H1 (cell line): ENCODE results near the gene GBGT1. TPM values are rescaled to one million over a fixed set of nuclear protein-coding genes. Genes with fewer than 3 reads are reported as not detected.

Source experiments
- ASH2L ChIP-seq: fragments of 200-600, 300-600 bp; sonication (generic); IDR thresholded peaks from one replicate; pipeline ENCODE4 v1.7.1; 2017; ENCODE audit warnings: low read length
- BACH1 ChIP-seq: IDR thresholded peaks from 2 replicates; pipeline ENCODE4 v1.6.1; 2012; ENCODE audit warnings: low read length, improper control_type of control experiment
- FOSL1 ChIP-seq: IDR thresholded peaks from 2 replicates; pipeline ENCODE4 v1.6.1; 2011; ENCODE audit warnings: mild to moderate bottlenecking, low read depth, low read length, moderate library complexity; ENCODE audit not compliant: insufficient read depth
- HDAC2 ChIP-seq, 2 experiments: fragments of 300-600 bp in 1 of 2; sonication (generic) in 1 of 2; IDR thresholded peaks; 2 replicates each; pipeline ENCODE4 v1.6.1; 2011 to 2012; ENCODE audit warnings: low read depth in 2 of 2, low read length in 2 of 2, mild to moderate bottlenecking in 2 of 2, moderate library complexity in 2 of 2, borderline replicate concordance in 1 of 2, inconsistent platforms in 1 of 2
- MAFK ChIP-seq: IDR thresholded peaks from 2 replicates; pipeline ENCODE4 v1.6.1; 2012; ENCODE audit warnings: low read depth, mild to moderate bottlenecking, improper control_type of control experiment, low read length
- NRF1 ChIP-seq: IDR thresholded peaks from 2 replicates; pipeline ENCODE4 v1.6.1; 2011; ENCODE audit warnings: mild to moderate bottlenecking, low read depth, low read length, improper control_type of control experiment
- PHF8 ChIP-seq: fragments of 200-600 bp; sonication (generic); conservative IDR thresholded peaks from 2 replicates; pipeline ENCODE4 v1.7.1; 2012; ENCODE audit warnings: low read depth, mild to moderate bottlenecking, inconsistent platforms, low read length, moderate library complexity
- RAD21 ChIP-seq, 2 experiments: IDR thresholded peaks in 1 of 2; conservative IDR thresholded peaks in 1 of 2; 2 replicates each; pipeline ENCODE4 v1.6.1; 2011; ENCODE audit warnings: low read depth in 2 of 2, low read length in 2 of 2, improper control_type of control experiment in 1 of 2, inconsistent platforms in 1 of 2, mild to moderate bottlenecking in 1 of 2, moderate library complexity in 1 of 2
- RFX5 ChIP-seq: IDR thresholded peaks from 2 replicates; pipeline ENCODE4 v1.6.1; 2011; ENCODE audit warnings: low read depth, low read length, improper control_type of control experiment, borderline replicate concordance
- RNF2 ChIP-seq: fragments of 200-900, 300-1000 bp; sonication (generic); IDR thresholded peaks from 2 replicates; pipeline ENCODE4 v1.7.1; 2016; ENCODE audit warnings: borderline replicate concordance, low read depth, mild to moderate bottlenecking, antibody characterized with exemption, low read length; ENCODE audit not compliant: poor library complexity, severe bottlenecking; ENCODE audit errors: missing control alignments
- SP2 ChIP-seq: IDR thresholded peaks from 2 replicates; pipeline ENCODE4 v1.6.1; 2012; ENCODE audit warnings: mild to moderate bottlenecking, low read length, inconsistent platforms
- SP4 ChIP-seq: IDR thresholded peaks from 2 replicates; pipeline ENCODE4 v1.6.1; 2012; ENCODE audit warnings: low read length, inconsistent platforms
- SUZ12 ChIP-seq: fragments of 200-600 bp; sonication (generic); IDR thresholded peaks from 2 replicates; pipeline ENCODE4 v1.6.1; 2012; ENCODE audit warnings: mild to moderate bottlenecking, inconsistent platforms, low read length, moderate library complexity, mixed read lengths
- TBP ChIP-seq: IDR thresholded peaks from 2 replicates; pipeline ENCODE4 v1.6.1; 2011; ENCODE audit warnings: low read depth, low read length, improper control_type of control experiment
- USF2 ChIP-seq: IDR thresholded peaks from 2 replicates; pipeline ENCODE4 v1.6.1; 2011; ENCODE audit warnings: low read length, improper control_type of control experiment
- polyA plus RNA-seq, 7 experiments: library from polyadenylated mRNA; depleted of rRNA in 3 of 7; stranded (reverse) in 5 of 7; unstranded in 2 of 7; fragments of >200 nt in 5 of 7; fragments of 200-250 nt in 2 of 7; gene quantifications; 1 replicate in 5 of 7; 2 replicates in 1 of 7; 4 replicates in 1 of 7; pipeline versions ENCODE4 v1.2.1 to v1.2.3, GENCODE V29; 2011 to 2013; ENCODE audit warnings: missing spikeins in 2 of 7, mixed read lengths in 2 of 7
- total RNA-seq: library from RNA; stranded (reverse); fragmentation: NEBNext Ultra II Directional; extraction: Animal tissue kit (Norgen Biotek cat#: 25700); gene quantifications from 2 replicates; pipeline ENCODE4 v1.2.1, GENCODE V29; 2021
- TF ChIP-seq, protein P1 (sequence below), 3 experiments: IDR thresholded peaks; 1 replicate in 2 of 3; 2 replicates in 1 of 3; pipeline versions ENCODE4 v1.5.1 to v1.6.1; 2011; ENCODE audit warnings: low read length in 3 of 3, mild to moderate bottlenecking in 3 of 3, inconsistent platforms in 2 of 3, low read depth in 1 of 3, moderate library complexity in 1 of 3; ENCODE audit not compliant: insufficient read depth in 1 of 3; ENCODE audit errors: control extremely low read depth in 1 of 3

The GBGT1 gene
- total and polyA plus RNA-seq, 2 of the 8 experiments (the other 6 are each of a cell fraction or from before 2014, with no cell fraction given): 7.1 to 9.7 TPM

GRCh38 chr9:133149130-133150015, 14.3 kb downstream of the GBGT1 start (continued):
- TF ChIP-seq ASH2L: no peak
- no peak for TF ChIP-seq MAFK
- TF ChIP-seq RFX5: no peak
- no peak for TF ChIP-seq RNF2
- no peak; the same call in 1 of the 2 replicates for TF ChIP-seq SUZ12
- 0 out of 2 replicates have a peak, but pooled peaks have one; percentile 46 for TF ChIP-seq SP4
- TF ChIP-seq, protein P1, sequence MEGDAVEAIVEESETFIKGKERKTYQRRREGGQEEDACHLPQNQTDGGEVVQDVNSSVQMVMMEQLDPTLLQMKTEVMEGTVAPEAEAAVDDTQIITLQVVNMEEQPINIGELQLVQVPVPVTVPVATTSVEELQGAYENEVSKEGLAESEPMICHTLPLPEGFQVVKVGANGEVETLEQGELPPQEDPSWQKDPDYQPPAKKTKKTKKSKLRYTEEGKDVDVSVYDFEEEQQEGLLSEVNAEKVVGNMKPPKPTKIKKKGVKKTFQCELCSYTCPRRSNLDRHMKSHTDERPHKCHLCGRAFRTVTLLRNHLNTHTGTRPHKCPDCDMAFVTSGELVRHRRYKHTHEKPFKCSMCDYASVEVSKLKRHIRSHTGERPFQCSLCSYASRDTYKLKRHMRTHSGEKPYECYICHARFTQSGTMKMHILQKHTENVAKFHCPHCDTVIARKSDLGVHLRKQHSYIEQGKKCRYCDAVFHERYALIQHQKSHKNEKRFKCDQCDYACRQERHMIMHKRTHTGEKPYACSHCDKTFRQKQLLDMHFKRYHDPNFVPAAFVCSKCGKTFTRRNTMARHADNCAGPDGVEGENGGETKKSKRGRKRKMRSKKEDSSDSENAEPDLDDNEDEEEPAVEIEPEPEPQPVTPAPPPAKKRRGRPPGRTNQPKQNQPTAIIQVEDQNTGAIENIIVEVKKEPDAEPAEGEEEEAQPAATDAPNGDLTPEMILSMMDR (IDR thresholded peaks at IDR 0.05; ENCODE audit: control extremely low read depth in 1 of 3, insufficient read depth in 1 of 3, low read depth in 1 of 3, low read length in 3 of 3): peak in 2 of 3 experiments; percentile 1 to 14; a peak in 1 of 4 replicates
- no peak; the same call in 1 of the 2 replicates for TF ChIP-seq TBP
- peak; percentile 48 for TF ChIP-seq NRF1
- TF ChIP-seq BACH1: peak; percentile 49; the same call in 1 of the 2 replicates
- no peak for TF ChIP-seq SP2
- TF ChIP-seq RAD21 (IDR thresholded peaks at IDR 0.05 in 1 of 2, conservative IDR thresholded peaks at IDR 0.05 in 1 of 2; ENCODE audit: low read depth in 2 of 2, low read length in 2 of 2): 0 out of 4 replicates have a peak, but pooled peaks of 1 of the 2 experiments have one; percentile 6
- peak in 1 of 2 experiments; percentile 35; a peak in 1 of 4 replicates for TF ChIP-seq HDAC2 (IDR thresholded peaks at IDR 0.05; ENCODE audit: borderline replicate concordance in 1 of 2, low read depth in 2 of 2, low read length in 2 of 2)
- peak; percentile 40; the same call in 1 of the 2 replicates for TF ChIP-seq PHF8
- peak; percentile 69 for TF ChIP-seq USF2
- TF ChIP-seq FOSL1: 0 out of 2 replicates have a peak, but pooled peaks have one; percentile 2
